ENCODE data around the gene GDPGP1. TPM values are rescaled to one million over a fixed set of nuclear protein-coding genes. Genes with fewer than 3 reads are reported as not detected.
A peak's percentile ranks its signal among the peaks of the same experiment; 100 is the strongest.
"Not testable (repeated sequence)": the region's sequence is repeated elsewhere in the genome, so short reads cannot be mapped to it uniquely, and the experiment has no call there.

Gene GDPGP1
- total and polyA plus RNA-seq, 4 donors = 2.5 to 8.6 (median 5.1) TPM

DNA sequence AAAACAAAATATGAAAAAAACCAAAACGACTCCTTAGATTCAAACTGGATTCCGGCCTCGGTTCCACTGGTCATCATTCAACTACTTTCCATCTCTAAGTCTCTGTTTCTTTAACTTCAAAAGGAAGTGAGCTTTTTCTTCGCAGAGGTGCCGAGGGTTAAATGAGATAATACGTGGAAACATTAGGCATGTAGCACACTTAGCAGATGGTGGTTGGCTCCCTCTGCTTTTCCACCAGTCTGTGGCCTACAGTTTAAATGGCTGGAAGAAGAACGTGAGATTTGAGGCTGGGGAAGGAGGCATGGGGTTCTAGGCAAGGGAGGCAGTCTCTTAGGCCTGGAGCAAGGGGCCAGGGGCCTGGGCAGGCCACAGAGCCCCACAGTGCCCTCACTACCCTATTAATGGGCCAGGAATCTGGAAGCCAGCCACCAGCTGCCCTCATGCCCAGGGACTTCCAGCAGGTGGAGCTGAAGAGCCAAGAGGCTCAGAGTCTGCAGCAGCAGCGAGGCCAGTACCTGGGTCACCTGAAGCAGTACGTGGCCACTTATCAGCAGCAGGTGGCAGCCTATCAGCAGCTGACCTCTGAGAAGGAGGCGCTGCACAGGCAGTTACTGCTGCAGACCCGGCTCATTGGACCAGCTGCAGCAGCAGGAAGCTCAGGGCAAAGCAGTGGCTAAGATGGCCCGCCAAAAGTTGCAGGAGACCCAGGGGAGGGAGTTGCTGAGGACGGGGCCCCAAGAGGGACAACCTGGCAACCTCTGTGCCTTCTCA is 59.2 kb downstream of the GDPGP1 start:
- not testable (repeated sequence) for H3K9me3 ChIP-seq (ENCODE audit: control insufficient read depth in 4 of 4, low read length in 3 of 4); H3K9ac ChIP-seq (ENCODE audit: low read depth in 1 of 2, low read length in 2 of 2); H3K4me1 ChIP-seq (ENCODE audit: control insufficient read depth in 4 of 4, insufficient read depth in 4 of 4, low read length in 3 of 4); H3K27ac ChIP-seq (ENCODE audit: low read depth in 1 of 2, low read length in 2 of 2); H3K27me3 ChIP-seq (ENCODE audit: control insufficient read depth in 4 of 4, insufficient read depth in 4 of 4, low read length in 3 of 4); H3K36me3 ChIP-seq (ENCODE audit: control insufficient read depth in 4 of 4, insufficient read depth in 3 of 4, low read depth in 1 of 4, low read length in 3 of 4); H3K4me3 ChIP-seq (ENCODE audit: low read depth in 1 of 3, low read length in 3 of 3)
- WGBS = 43% methylated on average over 13 of the region's 13 CpGs
- TF ChIP-seq HNF4A (conservative IDR thresholded peaks at IDR 0.05) (peak; percentile 12 to 28), RXRA (IDR thresholded peaks at IDR 0.05) (peak in 1 of 2 donors; percentile 35), RAD21 (IDR thresholded peaks at IDR 0.05) (peak; percentile 85 to 88), SP1 (IDR thresholded peaks at IDR 0.05) (peak; percentile 22)
- TF ChIP-seq, protein P1, sequence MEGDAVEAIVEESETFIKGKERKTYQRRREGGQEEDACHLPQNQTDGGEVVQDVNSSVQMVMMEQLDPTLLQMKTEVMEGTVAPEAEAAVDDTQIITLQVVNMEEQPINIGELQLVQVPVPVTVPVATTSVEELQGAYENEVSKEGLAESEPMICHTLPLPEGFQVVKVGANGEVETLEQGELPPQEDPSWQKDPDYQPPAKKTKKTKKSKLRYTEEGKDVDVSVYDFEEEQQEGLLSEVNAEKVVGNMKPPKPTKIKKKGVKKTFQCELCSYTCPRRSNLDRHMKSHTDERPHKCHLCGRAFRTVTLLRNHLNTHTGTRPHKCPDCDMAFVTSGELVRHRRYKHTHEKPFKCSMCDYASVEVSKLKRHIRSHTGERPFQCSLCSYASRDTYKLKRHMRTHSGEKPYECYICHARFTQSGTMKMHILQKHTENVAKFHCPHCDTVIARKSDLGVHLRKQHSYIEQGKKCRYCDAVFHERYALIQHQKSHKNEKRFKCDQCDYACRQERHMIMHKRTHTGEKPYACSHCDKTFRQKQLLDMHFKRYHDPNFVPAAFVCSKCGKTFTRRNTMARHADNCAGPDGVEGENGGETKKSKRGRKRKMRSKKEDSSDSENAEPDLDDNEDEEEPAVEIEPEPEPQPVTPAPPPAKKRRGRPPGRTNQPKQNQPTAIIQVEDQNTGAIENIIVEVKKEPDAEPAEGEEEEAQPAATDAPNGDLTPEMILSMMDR (IDR thresholded peaks at IDR 0.05; ENCODE audit: low read depth, low read length, missing input control) = peak; percentile 75
- peak; percentile 81 for DNase-seq (ENCODE audit: low spot score)

DNA sequence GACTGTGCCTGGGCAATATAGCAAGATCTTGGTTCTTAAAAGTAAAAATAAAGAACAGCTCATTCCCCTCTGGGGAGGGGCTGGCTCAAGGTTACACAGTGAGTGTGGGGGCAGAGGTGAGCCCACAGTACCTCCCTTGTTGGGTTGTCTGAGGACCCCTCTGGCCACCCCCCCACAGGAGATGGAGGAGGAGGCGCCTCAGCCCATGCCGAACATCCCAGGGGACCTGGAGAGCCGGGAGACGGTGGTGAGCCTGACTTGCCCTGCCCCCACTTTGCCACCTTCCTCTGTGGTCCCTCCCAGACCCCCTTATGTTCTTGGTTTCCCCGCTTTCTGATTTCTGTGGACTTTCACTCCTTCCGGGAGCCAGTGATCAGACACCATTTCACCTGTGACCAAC is 60.1 kb downstream of the GDPGP1 start:
- H3K27me3 ChIP-seq (ENCODE audit: control insufficient read depth in 4 of 4, insufficient read depth in 4 of 4, low read length in 3 of 4) = no peaks in the 10 kb centered on the region
- TF ChIP-seq TAF1 (conservative IDR thresholded peaks at IDR 0.05) = no peak
- TF ChIP-seq SP1 (IDR thresholded peaks at IDR 0.05) = no peak
- TF ChIP-seq, protein P2, sequence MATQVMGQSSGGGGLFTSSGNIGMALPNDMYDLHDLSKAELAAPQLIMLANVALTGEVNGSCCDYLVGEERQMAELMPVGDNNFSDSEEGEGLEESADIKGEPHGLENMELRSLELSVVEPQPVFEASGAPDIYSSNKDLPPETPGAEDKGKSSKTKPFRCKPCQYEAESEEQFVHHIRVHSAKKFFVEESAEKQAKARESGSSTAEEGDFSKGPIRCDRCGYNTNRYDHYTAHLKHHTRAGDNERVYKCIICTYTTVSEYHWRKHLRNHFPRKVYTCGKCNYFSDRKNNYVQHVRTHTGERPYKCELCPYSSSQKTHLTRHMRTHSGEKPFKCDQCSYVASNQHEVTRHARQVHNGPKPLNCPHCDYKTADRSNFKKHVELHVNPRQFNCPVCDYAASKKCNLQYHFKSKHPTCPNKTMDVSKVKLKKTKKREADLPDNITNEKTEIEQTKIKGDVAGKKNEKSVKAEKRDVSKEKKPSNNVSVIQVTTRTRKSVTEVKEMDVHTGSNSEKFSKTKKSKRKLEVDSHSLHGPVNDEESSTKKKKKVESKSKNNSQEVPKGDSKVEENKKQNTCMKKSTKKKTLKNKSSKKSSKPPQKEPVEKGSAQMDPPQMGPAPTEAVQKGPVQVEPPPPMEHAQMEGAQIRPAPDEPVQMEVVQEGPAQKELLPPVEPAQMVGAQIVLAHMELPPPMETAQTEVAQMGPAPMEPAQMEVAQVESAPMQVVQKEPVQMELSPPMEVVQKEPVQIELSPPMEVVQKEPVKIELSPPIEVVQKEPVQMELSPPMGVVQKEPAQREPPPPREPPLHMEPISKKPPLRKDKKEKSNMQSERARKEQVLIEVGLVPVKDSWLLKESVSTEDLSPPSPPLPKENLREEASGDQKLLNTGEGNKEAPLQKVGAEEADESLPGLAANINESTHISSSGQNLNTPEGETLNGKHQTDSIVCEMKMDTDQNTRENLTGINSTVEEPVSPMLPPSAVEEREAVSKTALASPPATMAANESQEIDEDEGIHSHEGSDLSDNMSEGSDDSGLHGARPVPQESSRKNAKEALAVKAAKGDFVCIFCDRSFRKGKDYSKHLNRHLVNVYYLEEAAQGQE (IDR thresholded peaks at IDR 0.05) = no peak
- TF ChIP-seq, protein P3, sequence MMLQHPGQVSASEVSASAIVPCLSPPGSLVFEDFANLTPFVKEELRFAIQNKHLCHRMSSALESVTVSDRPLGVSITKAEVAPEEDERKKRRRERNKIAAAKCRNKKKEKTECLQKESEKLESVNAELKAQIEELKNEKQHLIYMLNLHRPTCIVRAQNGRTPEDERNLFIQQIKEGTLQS (IDR thresholded peaks at IDR 0.05) = no peak
- TF ChIP-seq, protein P4, sequence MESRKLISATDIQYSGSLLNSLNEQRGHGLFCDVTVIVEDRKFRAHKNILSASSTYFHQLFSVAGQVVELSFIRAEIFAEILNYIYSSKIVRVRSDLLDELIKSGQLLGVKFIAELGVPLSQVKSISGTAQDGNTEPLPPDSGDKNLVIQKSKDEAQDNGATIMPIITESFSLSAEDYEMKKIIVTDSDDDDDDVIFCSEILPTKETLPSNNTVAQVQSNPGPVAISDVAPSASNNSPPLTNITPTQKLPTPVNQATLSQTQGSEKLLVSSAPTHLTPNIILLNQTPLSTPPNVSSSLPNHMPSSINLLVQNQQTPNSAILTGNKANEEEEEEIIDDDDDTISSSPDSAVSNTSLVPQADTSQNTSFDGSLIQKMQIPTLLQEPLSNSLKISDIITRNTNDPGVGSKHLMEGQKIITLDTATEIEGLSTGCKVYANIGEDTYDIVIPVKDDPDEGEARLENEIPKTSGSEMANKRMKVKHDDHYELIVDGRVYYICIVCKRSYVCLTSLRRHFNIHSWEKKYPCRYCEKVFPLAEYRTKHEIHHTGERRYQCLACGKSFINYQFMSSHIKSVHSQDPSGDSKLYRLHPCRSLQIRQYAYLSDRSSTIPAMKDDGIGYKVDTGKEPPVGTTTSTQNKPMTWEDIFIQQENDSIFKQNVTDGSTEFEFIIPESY (IDR thresholded peaks at IDR 0.05) = no peak
- no peak for TF ChIP-seq FOXA2 (IDR thresholded peaks at IDR 0.05)
- TF ChIP-seq YY1 (IDR thresholded peaks at IDR 0.05) = no peak
- no peak for TF ChIP-seq RXRA (IDR thresholded peaks at IDR 0.05)
- TF ChIP-seq EGR1 (IDR thresholded peaks at IDR 0.05; ENCODE audit: low read depth in 2 of 2) = no peak
- TF ChIP-seq HNF4A (conservative IDR thresholded peaks at IDR 0.05) = no peak
- TF ChIP-seq GABPA (IDR thresholded peaks at IDR 0.05 in 1 of 2, conservative IDR thresholded peaks at IDR 0.05 in 1 of 2) = no peak
- TF ChIP-seq, protein P5, sequence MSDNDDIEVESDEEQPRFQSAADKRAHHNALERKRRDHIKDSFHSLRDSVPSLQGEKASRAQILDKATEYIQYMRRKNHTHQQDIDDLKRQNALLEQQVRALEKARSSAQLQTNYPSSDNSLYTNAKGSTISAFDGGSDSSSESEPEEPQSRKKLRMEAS (IDR thresholded peaks at IDR 0.05) = no peak
- TF ChIP-seq, protein P1 (IDR thresholded peaks at IDR 0.05; ENCODE audit: low read depth, low read length, missing input control) = no peak
- no peak for TF ChIP-seq NR2F2 (IDR thresholded peaks at IDR 0.05)
- peaks cover 0 to 7% (median 0%) of the 10 kb centered on the region in 4 donors for H3K4me1 ChIP-seq (ENCODE audit: control insufficient read depth in 4 of 4, insufficient read depth in 4 of 4, low read length in 3 of 4)
- no peaks in the 10 kb centered on the region for H3K36me3 ChIP-seq (ENCODE audit: control insufficient read depth in 4 of 4, insufficient read depth in 3 of 4, low read depth in 1 of 4, low read length in 3 of 4)
- 87% methylated on average over 6 of the region's 6 CpGs for WGBS
- H3K9me3 ChIP-seq (ENCODE audit: control insufficient read depth in 4 of 4, low read length in 3 of 4) = no peaks in the 10 kb centered on the region
- DNase-seq (ENCODE audit: low spot score) = no peak
- H3K27ac ChIP-seq (ENCODE audit: low read depth in 1 of 2, low read length in 2 of 2) = no peak overlapping the region
- H3K9ac ChIP-seq (ENCODE audit: low read depth in 1 of 2, low read length in 2 of 2) = no peak overlapping the region
- no peak overlapping the region for H3K4me3 ChIP-seq (ENCODE audit: low read depth in 1 of 3, low read length in 3 of 3)
